Measurements from ENCODE around the gene TBKBP1.
A peak's percentile ranks its signal among the peaks of the same experiment; 100 is the strongest.

TBKBP1 gene

GRCh38 chr17:47686664-47687327 lies 7.2 kb upstream of the TBKBP1 start:
- peak; percentile 50 for DNase-seq (ENCODE audit: low read depth)
- H3K4me3 ChIP-seq (ENCODE audit: low read length): no peak overlapping the region
- TF ChIP-seq CTCF (conservative IDR thresholded peaks at IDR 0.05; ENCODE audit: low read length): no peak

- TF ChIP-seq CTCF (conservative IDR thresholded peaks at IDR 0.05; ENCODE audit: low read length): no peak
- no peak overlapping the region for H3K4me3 ChIP-seq (ENCODE audit: low read length)
- no peak for DNase-seq (ENCODE audit: low read depth)
Observed at GRCh38 chr17:47687328-47687690, 6.7 kb upstream of the TBKBP1 start.

GRCh38 chr17:47687748-47688147 lies 6.2 kb upstream of the TBKBP1 start:
- no peak for TF ChIP-seq CTCF (conservative IDR thresholded peaks at IDR 0.05; ENCODE audit: low read length)
- DNase-seq (ENCODE audit: low read depth): peak; percentile 47
- no peak overlapping the region for H3K4me3 ChIP-seq (ENCODE audit: low read length)

GRCh38 chr17:47690121-47690520 lies 3.8 kb upstream of the TBKBP1 start:
- no peak for TF ChIP-seq CTCF (conservative IDR thresholded peaks at IDR 0.05; ENCODE audit: low read length)

GRCh38 chr17:47692137-47692894 lies 1.6 kb upstream of the TBKBP1 start:
- no peak overlapping the region for H3K4me3 ChIP-seq (ENCODE audit: low read length)
- no peak for DNase-seq (ENCODE audit: low read depth)
- TF ChIP-seq CTCF (conservative IDR thresholded peaks at IDR 0.05; ENCODE audit: low read length): no peak

More at GRCh38 chr17:47690121-47690520, 3.8 kb upstream of the TBKBP1 start:
- no peak overlapping the region for H3K4me3 ChIP-seq (ENCODE audit: low read length)
- DNase-seq (ENCODE audit: low read depth): no peak

- H3K4me3 ChIP-seq (ENCODE audit: low read length): peak overlapping the region; percentile 65
- no peak for TF ChIP-seq CTCF (conservative IDR thresholded peaks at IDR 0.05; ENCODE audit: low read length)
- DNase-seq (ENCODE audit: low read depth): peak; percentile 37
Observed at GRCh38 chr17:47692895-47693730, 848 bp upstream of the TBKBP1 start.
